SW 1271 (cell line): ENCODE data around the gene HRC.

Source experiments
- DNase-seq, 2 experiments: peaks; one replicate each; lab custom pipeline; 2025; lab: John Stamatoyannopoulos, UW

HRC gene

DNA sequence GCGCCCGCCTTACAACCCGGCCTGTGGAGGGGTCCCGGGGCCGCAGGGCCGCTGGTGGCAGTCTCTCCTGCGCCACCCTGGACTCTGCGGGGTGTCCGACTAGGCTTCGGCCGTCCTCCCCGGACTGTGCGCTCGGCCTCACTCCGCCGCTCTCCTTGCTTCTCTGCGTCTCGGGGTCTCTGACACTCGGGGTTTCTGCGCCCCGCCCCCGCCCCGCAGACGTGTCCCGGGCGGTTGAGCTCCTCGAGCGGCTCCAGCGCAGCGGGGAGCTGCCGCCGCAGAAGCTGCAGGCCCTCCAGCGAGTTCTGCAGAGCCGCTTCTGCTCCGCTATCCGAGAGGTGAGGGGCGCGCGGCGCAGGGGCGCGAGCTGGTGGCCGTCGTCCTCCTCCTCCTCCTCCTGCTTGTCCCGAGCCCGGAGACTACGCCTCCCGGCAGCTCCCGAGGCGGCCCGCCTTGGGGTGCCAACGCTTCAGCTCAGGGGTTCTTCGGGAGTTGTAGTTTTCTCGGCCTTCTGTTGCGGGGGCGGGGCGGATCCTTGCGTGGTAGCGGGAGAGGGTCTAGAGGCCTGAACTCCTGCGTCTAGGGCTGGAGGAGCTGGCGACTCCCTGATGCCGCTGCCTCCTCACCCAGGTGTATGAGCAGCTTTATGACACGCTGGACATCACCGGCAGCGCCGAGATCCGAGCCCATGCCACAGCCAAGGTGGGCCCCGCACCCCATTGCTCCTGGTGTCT lies 40.4 kb downstream of the HRC start:
- DNase-seq, result no peak

DNA sequence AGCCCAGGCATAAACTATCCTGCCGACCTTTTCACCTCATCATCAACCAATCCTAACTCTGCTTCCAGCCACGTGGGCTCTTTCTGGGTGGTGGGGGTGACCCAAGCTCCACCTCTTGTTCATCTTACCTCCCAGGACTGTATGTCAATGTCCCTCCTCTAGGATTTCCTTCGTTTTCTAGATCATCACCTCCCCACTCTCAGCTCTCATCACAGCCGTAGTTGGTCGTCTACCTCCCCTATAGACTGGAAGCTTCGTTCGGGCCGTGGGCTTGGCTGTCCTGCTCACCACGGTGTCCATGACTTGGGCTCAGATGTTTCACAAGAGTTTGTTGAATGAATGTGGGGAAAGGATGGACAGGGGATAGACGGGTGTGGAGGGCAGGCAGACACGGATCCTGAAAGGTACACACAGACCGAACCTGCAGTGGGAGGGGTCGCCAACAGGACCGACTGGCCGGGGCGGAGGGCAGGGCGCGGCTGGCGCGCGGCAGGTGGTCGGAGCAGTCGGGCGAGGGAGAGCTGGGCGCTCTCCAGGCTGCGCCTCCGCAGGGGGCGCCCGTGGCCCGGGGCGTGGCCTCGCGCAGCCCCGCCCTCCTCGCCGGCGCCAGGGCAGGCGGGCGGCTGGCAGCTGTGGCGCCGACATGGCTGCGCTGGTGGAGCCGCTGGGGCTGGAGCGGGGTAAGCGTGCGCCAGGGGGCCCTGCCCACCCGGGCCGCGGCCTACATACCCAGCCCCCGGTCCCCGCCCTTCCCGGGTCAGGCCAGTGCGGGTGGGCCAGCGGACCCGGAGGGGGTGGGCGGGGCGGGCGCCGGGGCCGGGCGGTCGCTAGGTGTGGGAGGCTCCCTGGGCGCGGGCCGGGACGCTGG lies 41.2 kb downstream of the HRC start, which contains the start of gene LIN7B:
TSS of gene LIN7B (plus strand) at position 609 of the 868 bp plus-strand sequence. CDS start at position 644, 35 bp downstream.
- peak in 1 of 2 experiments; percentile 64 for DNase-seq

DNA sequence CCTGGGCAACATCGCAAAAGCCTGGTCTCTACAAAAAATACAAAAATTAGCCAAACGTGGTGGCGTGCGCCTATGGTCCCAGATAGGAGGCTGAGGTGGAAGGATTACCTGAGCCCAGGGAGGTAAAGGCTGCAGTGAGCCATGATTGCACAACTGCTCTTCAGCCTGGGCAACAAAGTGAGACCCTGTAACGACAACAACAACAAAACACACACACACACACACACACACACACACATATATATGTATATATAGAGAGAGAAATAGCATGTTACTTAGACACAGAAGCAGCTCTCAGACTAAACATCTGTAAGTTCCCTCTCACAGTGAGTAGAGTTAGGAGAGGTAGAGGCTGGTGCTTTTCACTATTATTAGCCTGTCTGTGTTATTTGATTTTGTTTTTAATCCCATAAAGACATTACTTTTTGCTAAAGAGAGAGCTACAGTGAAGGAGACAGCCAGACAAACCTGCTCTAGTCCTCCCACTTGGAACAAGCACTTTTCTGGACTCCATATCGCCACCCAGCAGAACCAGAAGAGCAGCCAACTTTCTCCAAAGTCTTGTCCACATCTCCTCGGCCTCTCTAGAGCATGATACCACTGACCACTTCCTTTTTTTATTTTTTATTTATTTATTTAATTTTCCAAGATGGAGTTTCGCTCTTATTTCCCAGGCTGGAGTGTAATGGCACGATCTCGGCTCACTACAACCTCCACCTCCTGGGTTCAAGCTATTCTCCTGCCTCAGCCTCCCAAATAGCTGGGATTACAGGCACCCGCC lies 43.8 kb downstream of the HRC start:
- no peak for DNase-seq

DNA sequence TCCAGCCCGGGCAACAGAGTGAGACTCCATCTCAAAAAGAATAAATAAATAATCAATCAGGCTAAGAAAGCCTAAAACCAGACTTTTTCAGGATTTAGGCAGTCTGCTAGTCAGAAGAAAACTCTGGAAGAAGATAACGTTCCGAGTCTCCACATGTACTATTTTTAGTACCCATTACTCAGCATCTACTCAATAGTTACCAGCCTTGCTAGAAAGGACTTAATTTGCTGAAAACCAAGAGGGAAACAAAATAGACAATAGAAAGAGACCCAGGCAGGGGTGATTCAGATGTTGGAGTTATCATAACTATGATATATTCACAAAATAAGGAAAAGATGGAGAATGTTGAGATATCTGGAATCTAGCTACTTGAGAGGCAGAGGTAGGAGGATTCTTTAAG lies 44.6 kb downstream of the HRC start:
- DNase-seq, result no peak

- DNase-seq, result no peak
These were observed 45.5 kb downstream of the HRC start for GRCh38 chr19:49109569-49110233.

- no peak for DNase-seq
These were observed 46.1 kb downstream of the HRC start for GRCh38 chr19:49109051-49109450.

- no peak for DNase-seq
These were observed 47.4 kb downstream of the HRC start for GRCh38 chr19:49107625-49108459.

GRCh38 chr19:49106648-49107135 lies 48.5 kb downstream of the HRC start:
- DNase-seq, result peak in 1 of 2 experiments; percentile 12

- no peak for DNase-seq
These were observed 50.8 kb downstream of the HRC start for GRCh38 chr19:49104229-49104864.

DNA sequence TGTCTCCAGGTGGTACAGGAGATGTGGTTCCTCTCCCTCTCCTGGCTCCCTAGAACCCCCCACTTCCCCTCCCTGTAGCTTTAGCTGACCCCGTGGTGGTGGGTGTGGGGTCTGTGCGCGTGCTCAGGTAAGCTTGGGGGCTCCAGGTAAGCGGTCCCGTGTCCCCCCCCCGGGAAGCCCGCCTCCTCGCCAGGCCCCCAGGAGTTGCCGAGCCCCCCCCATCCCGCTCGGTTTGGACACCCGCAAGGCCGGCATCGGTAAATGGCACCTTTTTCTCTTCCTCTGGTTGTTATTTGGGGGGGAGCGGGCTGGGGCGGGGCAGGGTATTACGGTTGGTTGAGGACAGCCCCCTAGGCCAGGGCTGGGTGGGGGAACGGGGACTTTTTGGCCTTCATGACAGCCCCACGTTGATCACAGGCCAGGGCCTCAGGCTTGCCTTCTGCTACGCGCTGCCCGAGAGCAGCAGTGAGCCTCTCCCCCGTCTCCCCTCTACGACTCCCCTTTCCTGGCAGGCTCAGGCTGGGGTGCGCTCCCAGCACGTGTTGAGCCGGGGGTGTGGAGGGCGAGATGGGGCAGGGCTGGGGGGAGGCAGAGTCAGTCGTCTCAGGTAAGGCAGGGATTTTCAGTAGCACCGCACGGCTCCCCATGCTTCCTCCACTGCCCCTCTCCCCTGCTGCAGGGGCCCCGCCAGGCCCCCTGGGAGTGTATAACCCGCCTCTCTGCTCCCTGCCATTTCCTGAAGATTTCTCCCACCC lies 51.7 kb downstream of the HRC start:
- no peak for DNase-seq

DNA sequence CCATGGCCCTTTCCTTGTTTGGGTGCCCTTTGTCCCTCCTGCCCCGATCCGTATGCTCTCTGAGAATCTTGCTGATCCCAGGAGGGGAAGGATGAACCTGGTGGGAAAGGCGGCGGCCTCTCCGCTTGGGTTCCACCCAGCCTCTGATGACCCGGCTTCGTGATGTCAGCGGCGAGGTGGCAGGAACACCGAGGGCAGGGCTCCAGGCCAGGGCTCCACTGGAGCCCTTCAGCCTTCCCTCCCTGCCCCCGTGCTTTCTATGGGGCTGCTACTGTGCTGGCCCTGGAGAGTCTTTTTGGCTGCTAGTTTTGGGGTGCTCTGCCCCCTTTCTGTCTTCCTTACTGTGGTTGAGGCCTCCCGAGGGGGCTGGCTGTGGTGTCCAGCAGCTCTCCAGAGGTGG lies 52.9 kb downstream of the HRC start:
- no peak for DNase-seq
